Measurements from ENCODE around the gene CAPN11.

- TF ChIP-seq REST (IDR thresholded peaks at IDR 0.05; ENCODE audit: insufficient read depth in 1 of 2, low read depth in 2 of 2, low read length in 2 of 2) (no peak), POLR2AphosphoS5 (IDR thresholded peaks at IDR 0.05; ENCODE audit: low read depth, low read length) (no peak)
Measured at GRCh38 chr6:44188819-44189218, 30.2 kb downstream of the CAPN11 start.

Measured in PFSK-1 (cell line).